ENCODE results near the gene ALS2CL.

GRCh38 chr3:46705751-46706552 is 12.5 kb upstream of the ALS2CL start:
- TF ChIP-seq EZH2 (optimal IDR thresholded peaks at IDR 0.05; ENCODE audit: low read depth, low read length) (no peak), CTCF (IDR thresholded peaks at IDR 0.05; ENCODE audit: low read length) (no peak)

Data from MM.1S (cell line).